ENCODE measurements around the gene KCNS3. TPM values are rescaled to one million over a fixed set of nuclear protein-coding genes. Genes with fewer than 3 reads are reported as not detected.

The KCNS3 gene
- total RNA-seq, 2 experiments from 2014 or later, result not detected

DNA sequence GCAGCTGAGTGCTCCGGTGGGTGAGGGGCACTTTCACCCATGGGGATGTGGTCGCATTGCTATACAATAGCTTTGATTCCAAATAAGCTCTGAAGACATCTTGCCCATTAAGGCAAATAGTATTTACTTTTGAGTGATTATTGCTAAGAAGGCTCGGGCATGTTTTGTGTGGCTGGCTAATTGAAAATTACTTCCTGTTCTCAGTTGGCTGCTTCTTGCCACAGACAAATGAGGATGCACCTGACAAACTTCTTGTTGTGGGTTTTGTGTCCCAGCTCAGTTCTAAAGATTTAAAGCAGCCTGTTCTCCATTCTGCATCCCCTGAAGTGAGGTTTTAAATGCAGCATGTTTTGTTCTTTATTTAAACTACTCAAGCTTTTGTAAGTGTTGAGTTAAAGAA is 88.3 kb downstream of the KCNS3 start:
- CTCF ChIA-PET, result no interaction called here
- H3K27me3 Mint-ChIP-seq, result no peaks in the 10 kb centered on the region
- POLR2A ChIA-PET, result no interaction called here
- no peaks in the 10 kb centered on the region for H3K36me3 Mint-ChIP-seq (ENCODE audit: low read depth)
- peaks cover 3% of the 10 kb centered on the region for H3K9me3 Mint-ChIP-seq
- no peaks in the 10 kb centered on the region for H3K4me1 Mint-ChIP-seq
- no peak overlapping the region for H3K4me3 Mint-ChIP-seq
- no peak for DNase-seq
- H3K27ac Mint-ChIP-seq, result no peak overlapping the region

DNA sequence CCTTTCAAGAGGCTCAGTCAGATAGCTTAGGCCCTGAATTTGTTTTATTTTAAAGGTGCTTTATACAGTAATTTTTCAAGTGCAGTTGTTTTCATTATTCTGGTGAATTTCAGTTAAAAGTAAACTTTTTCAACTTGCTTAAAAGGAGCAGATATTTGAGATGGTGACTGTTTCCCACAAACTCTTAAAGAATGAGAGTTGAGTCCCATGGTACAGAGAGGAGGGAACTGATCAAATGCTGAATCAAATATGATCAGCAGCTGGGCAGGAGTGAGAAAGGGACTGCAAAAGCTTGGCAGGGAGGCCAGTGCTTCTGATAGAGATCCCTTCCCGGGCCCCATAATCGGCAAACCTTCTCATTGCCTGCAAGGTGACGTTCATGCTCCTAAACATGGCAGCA is 91.2 kb downstream of the KCNS3 start:
- H3K4me1 Mint-ChIP-seq, result no peaks in the 10 kb centered on the region
- no peaks in the 10 kb centered on the region for H3K9me3 Mint-ChIP-seq
- no peaks in the 10 kb centered on the region for H3K36me3 Mint-ChIP-seq (ENCODE audit: low read depth)
- H3K4me3 Mint-ChIP-seq, result no peak overlapping the region
- ChIA-PET CTCF (no interaction called here), POLR2A (no interaction called here)
- H3K27me3 Mint-ChIP-seq, result no peaks in the 10 kb centered on the region
- no peak overlapping the region for H3K27ac Mint-ChIP-seq
- DNase-seq, result no peak

- CTCF ChIA-PET, result no interaction called here
- no peak overlapping the region for H3K4me3 Mint-ChIP-seq
- no peak overlapping the region for H3K27ac Mint-ChIP-seq
- POLR2A ChIA-PET, result no interaction called here
- DNase-seq, result no peak
- no peaks in the 10 kb centered on the region for H3K4me1 Mint-ChIP-seq
- no peaks in the 10 kb centered on the region for H3K9me3 Mint-ChIP-seq
- no peaks in the 10 kb centered on the region for H3K36me3 Mint-ChIP-seq (ENCODE audit: low read depth)
- H3K27me3 Mint-ChIP-seq, result no peaks in the 10 kb centered on the region
Measured at GRCh38 chr2:17971531-17972125, 93.2 kb downstream of the KCNS3 start.

DNA sequence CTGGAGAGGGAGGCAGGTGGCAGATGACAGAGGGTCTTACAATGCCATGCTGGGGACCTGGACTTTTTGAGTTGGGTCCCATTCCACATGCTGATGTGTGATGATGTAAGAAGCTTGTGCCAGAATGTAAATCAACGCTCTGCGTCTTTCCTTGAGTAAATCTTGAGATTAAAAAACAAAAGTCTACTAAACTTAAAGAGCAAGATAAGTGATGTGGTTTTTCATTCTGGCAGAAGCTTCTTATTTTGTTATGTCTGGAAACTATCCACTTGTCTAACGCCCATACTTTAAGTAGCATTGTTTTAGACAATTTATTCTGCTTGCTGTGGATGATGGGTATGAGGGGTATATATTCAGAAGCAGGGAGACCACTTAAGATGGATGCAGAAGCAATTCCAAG is 94.5 kb downstream of the KCNS3 start:
- Mint-ChIP-seq H3K27ac (no peak overlapping the region), H3K4me1 (no peaks in the 10 kb centered on the region), H3K9me3 (no peaks in the 10 kb centered on the region), H3K36me3 (ENCODE audit: low read depth) (no peaks in the 10 kb centered on the region), H3K27me3 (no peaks in the 10 kb centered on the region), H3K4me3 (no peak overlapping the region)
- POLR2A ChIA-PET, result no interaction called here
- DNase-seq, result no peak
- CTCF ChIA-PET, result no interaction called here

- Mint-ChIP-seq H3K27me3 (no peaks in the 10 kb centered on the region), H3K9me3 (no peaks in the 10 kb centered on the region), H3K27ac (no peak overlapping the region), H3K4me1 (no peaks in the 10 kb centered on the region), H3K36me3 (ENCODE audit: low read depth) (no peaks in the 10 kb centered on the region), H3K4me3 (no peak overlapping the region)
- CTCF ChIA-PET, result no interaction called here
- no peak for DNase-seq
- POLR2A ChIA-PET, result no interaction called here
Measured at GRCh38 chr2:17975401-17975800, 96.9 kb downstream of the KCNS3 start.

DNA sequence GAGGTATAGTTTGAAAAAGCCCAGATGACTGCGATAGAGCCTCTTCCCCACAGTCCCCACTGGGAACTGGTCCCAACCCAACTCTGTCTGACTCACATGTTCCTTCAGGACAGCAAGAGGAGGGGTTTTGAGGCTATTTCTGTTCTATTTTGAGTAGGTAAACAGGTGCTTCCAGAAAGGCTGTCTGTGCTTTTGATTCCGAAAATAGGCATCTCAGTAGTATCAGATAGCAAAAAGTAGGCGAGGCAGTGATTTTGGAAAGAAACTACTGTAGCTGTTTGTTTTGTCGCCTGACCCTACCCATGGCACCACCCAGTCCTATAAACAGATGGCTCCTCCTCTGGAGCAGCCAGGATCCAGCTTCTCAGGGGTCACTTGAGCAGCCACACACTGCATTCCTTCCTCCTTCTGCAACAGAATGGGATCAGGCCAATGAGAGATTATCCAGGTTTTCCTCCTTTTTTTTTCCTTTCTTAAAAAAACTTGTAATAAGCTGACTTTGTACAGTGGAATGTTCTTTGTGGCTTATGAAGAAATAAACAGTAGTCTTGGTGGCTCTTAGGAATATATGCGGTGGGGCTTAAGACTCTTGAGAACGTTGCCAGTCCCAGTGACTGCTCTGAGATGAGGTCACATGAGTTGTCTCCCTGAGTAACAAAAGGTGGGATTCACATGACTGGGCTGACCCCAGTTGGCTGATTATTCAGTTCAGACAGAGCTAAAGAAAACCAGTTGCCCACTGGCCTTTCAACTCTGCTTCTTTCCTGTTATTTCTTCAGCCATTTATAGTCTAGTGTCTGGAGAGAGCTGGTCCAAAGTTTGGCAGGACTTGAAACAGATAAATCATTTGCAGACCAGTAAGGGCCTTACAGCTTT is 98.6 kb downstream of the KCNS3 start:
- DNase-seq, result no peak
- Mint-ChIP-seq H3K36me3 (ENCODE audit: low read depth) (no peaks in the 10 kb centered on the region), H3K27me3 (no peaks in the 10 kb centered on the region), H3K9me3 (no peaks in the 10 kb centered on the region), H3K4me3 (no peak overlapping the region), H3K4me1 (no peaks in the 10 kb centered on the region), H3K27ac (no peak overlapping the region)
- ChIA-PET CTCF (no interaction called here), POLR2A (no interaction called here)

- no peak for DNase-seq
- ChIA-PET CTCF (no interaction called here), POLR2A (no interaction called here)
- Mint-ChIP-seq H3K36me3 (ENCODE audit: low read depth) (no peaks in the 10 kb centered on the region), H3K27me3 (no peaks in the 10 kb centered on the region), H3K27ac (no peak overlapping the region), H3K4me1 (no peaks in the 10 kb centered on the region), H3K9me3 (no peaks in the 10 kb centered on the region), H3K4me3 (no peak overlapping the region)
Measured at GRCh38 chr2:17979707-17980106, 101.2 kb downstream of the KCNS3 start.

GRCh38 chr2:17981936-17982335 is 103.5 kb downstream of the KCNS3 start:
- Mint-ChIP-seq H3K4me3 (no peak overlapping the region), H3K9me3 (no peaks in the 10 kb centered on the region), H3K27ac (no peak overlapping the region), H3K27me3 (no peaks in the 10 kb centered on the region), H3K36me3 (ENCODE audit: low read depth) (no peaks in the 10 kb centered on the region), H3K4me1 (no peaks in the 10 kb centered on the region)
- ChIA-PET CTCF (no interaction called here), POLR2A (no interaction called here)
- DNase-seq, result no peak

Other genes starting within 250 kb of the KCNS3 start
- 10 to 100 TPM; 36.0 to 36.5 TPM for gene SMC6, start 124.9 kb upstream of the KCNS3 start, total RNA-seq
- gene GEN1, start 124.5 kb upstream of the KCNS3 start, total RNA-seq, result 10 to 100 TPM; 32.2 to 38.6 TPM
- gene MSGN1, start 62.2 kb upstream of the KCNS3 start, total RNA-seq, result not detected

Measured in activated CD4-positive, alpha-beta memory T cell treated with anti-CD3 and anti-CD28 coated beads, Interleukin-2, amount 10 ng/mL, durations not matched to agents 7 days and 5 days (primary cell).